HEK293T (cell line): ENCODE measurements around the gene OAT.

Experiments used
- CTCF ChIA-PET: fragments of 350-600 bp; formaldehyde crosslinking; extraction: SDS; loops from one replicate; lab custom pipeline; 2021; ENCODE audit warnings: antibody characterized with exemption, inconsistent platforms; lab: Yijun Ruan, JAX
- POLR2A ChIA-PET: fragments of 350-600 bp; formaldehyde crosslinking; extraction: SDS; loops from one replicate; lab custom pipeline; 2020; ENCODE audit warnings: antibody characterized with exemption, inconsistent platforms; lab: Yijun Ruan, JAX
- DNase-seq: peaks from one replicate; pipeline ENCODE4 v3.0.0; 2012; ENCODE audit warnings: mixed read lengths; ENCODE audit errors: extremely low spot score
- ARNT ChIP-seq: fragments of 450-650 bp; IDR thresholded peaks from 2 replicates; pipeline ENCODE4 v1.6.1; 2017; ENCODE audit warnings: mild to moderate bottlenecking
- BHLHE40 ChIP-seq: fragments of 450-650 bp; IDR thresholded peaks from 2 replicates; pipeline ENCODE4 v1.6.1; 2016; ENCODE audit warnings: mild to moderate bottlenecking, moderate library complexity, borderline replicate concordance
- CTBP1 ChIP-seq: fragments of 450-650 bp; IDR thresholded peaks from 2 replicates; pipeline ENCODE4 v1.6.1; 2016; ENCODE audit warnings: borderline replicate concordance
- ELF4 ChIP-seq: fragments of 450-650 bp; IDR thresholded peaks from 2 replicates; pipeline ENCODE4 v1.6.1; 2017; ENCODE audit warnings: antibody characterized with exemption
- FOXA1 ChIP-seq: fragments of 450-650 bp; IDR thresholded peaks from 2 replicates; pipeline ENCODE4 v1.6.1; 2016; ENCODE audit warnings: mild to moderate bottlenecking
- FOXK2 ChIP-seq: fragments of 450-650 bp; IDR thresholded peaks from 2 replicates; pipeline ENCODE4 v1.6.1; 2016; ENCODE audit warnings: mild to moderate bottlenecking
- FOXM1 ChIP-seq: fragments of 450-650 bp; IDR thresholded peaks from 2 replicates; pipeline ENCODE4 v1.6.1; 2017; ENCODE audit warnings: mild to moderate bottlenecking, borderline replicate concordance
- HDGF ChIP-seq: fragments of 450-650 bp; IDR thresholded peaks from 2 replicates; pipeline ENCODE4 v1.6.1; 2017; ENCODE audit warnings: antibody characterized with exemption, borderline replicate concordance
- L3MBTL2 ChIP-seq: fragments of 450-650 bp; conservative IDR thresholded peaks from 2 replicates; pipeline ENCODE4 v1.6.1; 2016; ENCODE audit warnings: mild to moderate bottlenecking
- LEF1 ChIP-seq: fragments of 450-650 bp; IDR thresholded peaks from 2 replicates; pipeline ENCODE4 v1.6.1; 2017; ENCODE audit warnings: mild to moderate bottlenecking, borderline replicate concordance
- NFRKB ChIP-seq: fragments of 450-650 bp; IDR thresholded peaks from 2 replicates; pipeline ENCODE4 v1.6.1; 2016; ENCODE audit warnings: mild to moderate bottlenecking, moderate library complexity
- SP1 ChIP-seq: fragments of 450-650 bp; IDR thresholded peaks from 2 replicates; pipeline ENCODE4 v1.6.1; 2017
- SUZ12 ChIP-seq: fragments of 450-650 bp; IDR thresholded peaks from 2 replicates; pipeline ENCODE4 v1.6.1; 2016; ENCODE audit warnings: mild to moderate bottlenecking
- TARDBP ChIP-seq: fragments of 450-650 bp; IDR thresholded peaks from 2 replicates; pipeline ENCODE4 v1.6.1; 2016
- ZNF384 ChIP-seq: fragments of 450-650 bp; IDR thresholded peaks from 2 replicates; pipeline ENCODE4 v1.6.1; 2016
- TF ChIP-seq, protein P1 (sequence below): fragments of 450-650 bp; IDR thresholded peaks from 2 replicates; pipeline ENCODE4 v1.6.1; 2016

OAT gene

DNA sequence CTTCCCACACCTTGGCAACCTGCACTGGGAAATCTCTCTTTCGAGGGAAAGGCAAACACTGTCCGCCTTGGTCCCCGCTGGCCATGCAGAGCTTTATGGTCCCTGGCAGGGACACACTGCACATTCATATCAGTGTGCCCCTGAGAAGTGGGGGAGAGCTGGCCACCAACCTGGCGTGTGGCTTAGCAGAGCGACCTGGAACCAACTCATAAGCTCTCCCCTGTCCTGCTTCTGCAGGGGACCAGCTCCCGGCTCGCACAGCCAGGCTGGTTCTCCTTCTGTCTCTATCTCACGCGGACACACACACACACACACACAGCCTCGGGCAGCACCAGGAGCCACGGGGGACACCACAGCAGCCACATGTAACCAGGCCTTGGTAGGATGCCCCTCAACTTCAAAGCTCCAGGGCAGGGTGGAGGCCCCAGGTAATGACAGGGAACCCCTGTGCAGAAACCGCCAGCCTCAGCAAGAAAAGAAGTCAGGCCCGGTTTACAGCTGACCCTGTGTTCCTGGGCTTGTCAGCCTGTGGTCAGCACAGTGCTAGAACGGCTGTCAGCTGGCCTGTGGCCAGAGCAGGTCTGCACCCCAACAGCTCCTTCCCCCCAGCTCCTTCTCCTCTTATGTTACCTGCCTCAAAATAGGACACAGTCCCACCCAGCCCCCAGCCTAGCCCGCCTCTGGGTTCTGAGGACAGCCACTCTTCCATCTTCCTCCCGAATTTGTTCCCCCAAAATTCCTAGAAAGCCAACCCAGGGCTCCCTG is 69.3 kb downstream of the OAT start:
- ChIA-PET POLR2A (no interaction called here), CTCF (no interaction called here)
- TF ChIP-seq FOXM1 (no peak), FOXK2 (no peak), ELF4 (no peak), LEF1 (no peak), L3MBTL2 (no peak), HDGF (no peak), ZNF384 (no peak), BHLHE40 (no peak), SP1 (no peak), TARDBP (no peak), CTBP1 (no peak), NFRKB (no peak), FOXA1 (no peak), ARNT (no peak)
- TF ChIP-seq, protein P1, sequence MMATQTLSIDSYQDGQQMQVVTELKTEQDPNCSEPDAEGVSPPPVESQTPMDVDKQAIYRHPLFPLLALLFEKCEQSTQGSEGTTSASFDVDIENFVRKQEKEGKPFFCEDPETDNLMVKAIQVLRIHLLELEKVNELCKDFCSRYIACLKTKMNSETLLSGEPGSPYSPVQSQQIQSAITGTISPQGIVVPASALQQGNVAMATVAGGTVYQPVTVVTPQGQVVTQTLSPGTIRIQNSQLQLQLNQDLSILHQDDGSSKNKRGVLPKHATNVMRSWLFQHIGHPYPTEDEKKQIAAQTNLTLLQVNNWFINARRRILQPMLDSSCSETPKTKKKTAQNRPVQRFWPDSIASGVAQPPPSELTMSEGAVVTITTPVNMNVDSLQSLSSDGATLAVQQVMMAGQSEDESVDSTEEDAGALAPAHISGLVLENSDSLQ: no peak
- DNase-seq: no peak

GRCh38 chr10:124348801-124349200 is 69.9 kb downstream of the OAT start:
- POLR2A ChIA-PET: no interaction called here
- no peak for TF ChIP-seq CTBP1
- TF ChIP-seq FOXK2: no peak
- no peak for TF ChIP-seq FOXA1
- TF ChIP-seq NFRKB: no peak
- no peak for DNase-seq
- CTCF ChIA-PET: no interaction called here

DNA sequence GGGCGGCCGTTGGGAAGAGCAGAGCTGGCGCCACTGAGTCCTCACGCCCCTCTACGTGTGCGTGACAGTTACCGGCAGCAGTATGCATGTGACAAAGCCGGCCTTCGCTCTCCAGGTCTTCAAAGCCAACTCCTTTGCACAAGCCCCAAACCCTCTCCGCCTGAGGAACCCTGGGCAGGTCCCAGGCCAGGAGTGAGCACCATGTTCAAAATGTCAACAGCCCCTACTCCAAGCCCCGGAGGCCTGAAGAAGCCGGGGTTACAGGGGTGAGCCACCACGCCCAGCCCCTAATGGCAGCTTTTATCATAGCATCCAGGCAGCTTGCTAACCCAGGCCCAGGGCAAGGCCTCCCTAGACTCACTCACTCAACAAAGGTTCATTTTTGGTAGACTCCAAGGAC is 70.8 kb downstream of the OAT start:
- ChIA-PET CTCF (interaction anchor here (0.7 kb wide), 1 partner anchor 9 kb away, joined by 3 read pairs; no protein-coding TSS in a partner anchor), POLR2A (no interaction called here)
- TF ChIP-seq TARDBP (no peak), BHLHE40 (no peak), SUZ12 (no peak), FOXA1 (no peak), ZNF384 (no peak)
- no peak for DNase-seq
